Heart left ventricle (tissue), 16 donors: ENCODE measurements around the gene ART3. TPM values are rescaled to one million over a fixed set of nuclear protein-coding genes. Genes with fewer than 3 reads are reported as not detected.

Experiments
- ATAC-seq, 4 donors: fragments of 200-7000 bp; cut with Tn5 transposase; one replicate each; pipeline ENCODE4 v1.9.1; 2020 to 2022; ENCODE audit warnings: moderate library complexity in 4 of 4, mild to moderate bottlenecking in 3 of 4, moderate number of reproducible peaks in 1 of 4
- DNase-seq, 5 donors: peaks; one replicate each; pipeline ENCODE4 v3.0.0-alpha.2; 2020
- H3K27ac ChIP-seq, 12 donors: fragments of 200-600 bp; sonication (generic) in 4 of 12; one replicate each; pipeline versions ENCODE4 v1.5.0 to v1.8.0; 2016 to 2022; ENCODE audit warnings: mild to moderate bottlenecking in 2 of 12
- H3K27me3 ChIP-seq, 9 donors: fragments of 200-600 bp; sonication (generic) in 2 of 9; one replicate each; pipeline versions ENCODE4 v1.5.1 to v1.8.0; 2016 to 2022; ENCODE audit warnings: mild to moderate bottlenecking in 3 of 9
- H3K36me3 ChIP-seq, 9 donors: fragments of 200-600 bp; sonication (generic) in 2 of 9; one replicate each; pipeline versions ENCODE4 v1.5.0 to v1.8.0; 2018 to 2022; ENCODE audit warnings: mild to moderate bottlenecking in 2 of 9
- H3K4me1 ChIP-seq, 12 donors: fragments of 200-600 bp; sonication (generic) in 4 of 12; one replicate each; pipeline versions ENCODE4 v1.5.0 to v1.8.0; 2016 to 2022; ENCODE audit warnings: mild to moderate bottlenecking in 3 of 12
- H3K4me3 ChIP-seq, 12 donors: fragments of 200-600 bp; sonication (generic) in 4 of 12; one replicate each; pipeline versions ENCODE4 v1.5.0 to v1.8.0; 2017 to 2022; ENCODE audit warnings: mild to moderate bottlenecking in 9 of 12, moderate library complexity in 4 of 12
- H3K9me3 ChIP-seq, 12 donors: fragments of 200-600 bp; sonication (generic) in 4 of 12; one replicate each; pipeline versions ENCODE4 v1.5.0 to v1.8.0; 2016 to 2022; ENCODE audit warnings: mild to moderate bottlenecking in 1 of 12
- CTCF ChIP-seq, 12 donors: fragments of 200-600 bp; sonication (generic) in 4 of 12; IDR thresholded peaks; one replicate each; pipeline versions ENCODE4 v1.5.0 to v1.8.0; 2018 to 2022; ENCODE audit warnings: antibody characterized with exemption in 12 of 12, mild to moderate bottlenecking in 5 of 12
- POLR2A ChIP-seq, 2 donors: fragments of 450-650 bp; IDR thresholded peaks; one replicate each; pipeline ENCODE4 v1.6.1; 2017; ENCODE audit warnings: antibody characterized with exemption in 2 of 2, mild to moderate bottlenecking in 2 of 2, moderate library complexity in 2 of 2
- WGBS, 4 donors: extraction: QIAGEN DNeasy Blood & Tissue Kit in 2 of 4; methylation state at CpG; one replicate each; pipeline versions ENCODE4 v1.1.5 to v1.1.7; 2013 to 2018; 5-methylcytosine and 5-hydroxymethylcytosine counted together
- intact Hi-C, 10 donors: fragments of 100-400 bp; cut with DNase I; formaldehyde crosslinking; loops; one replicate each; pipeline versions ENCODE4 v1.11.1 to v1.14.2; 2022
- polyA plus RNA-seq, 2 donors: library from polyadenylated mRNA; stranded (reverse); fragments of 200-250 nt; gene quantifications; one replicate each; pipeline ENCODE4 v1.2.3, GENCODE V29; 2013
- total RNA-seq, 9 donors: library from RNA; depleted of rRNA in 2 of 9; stranded (reverse); fragments of >200 nt in 2 of 9; fragmentation: NEBNext Ultra II Directional in 3 of 9; extraction: Animal tissue kit (Norgen Biotek cat#: 25700) in 3 of 9; gene quantifications; one replicate each; pipeline versions ENCODE4 v1.1.0 to v1.2.4, GENCODE V29; 2016 to 2023
- donor health status: ischemic (EF 13 %, LVEDD 7.1; RV severe dilation, severe dysfunction).
- donor health status: healthy with polysubstance abuse.
- donor health status: DM: no; HTN: yes; CAD: no.
- donor health status: DM: no; HTN: no; CAD: no.
- donor health status: ischemic (EF 25% LVEDD 6.9; RV normal size, moderate dysfunction).
- donor health status: ischemic (EF 25% LVEDD 5.7; RV mildly dilated, moderate dysfunction).
- donor health status: healthy.
- donor health status: DM: yes; HTN: yes; CAD: no.
- donor health status: ischemic (EF 35%, LVEDD 5.7; RV mildly dilated, moderate dysfunction).
- donor health status: nonischemic (EF 11% LVEDD 7.7; RV severe dilation, severe dysfunction).
- donor health status: DM: yes; HTN: yes; CAD: no.
- donor health status: PGD.
- donor health status: ischemic (EF 29% LVEDD 5.4; RV normal size, mild dysfunction).
- donor health status: nonischemic (EF 23%, LVEDD 6.1; RV moderate dilation, normal function).

Gene ART3
- total and polyA plus RNA-seq, 11 donors = 38.8 to 230 (median 73.4) TPM

GRCh38 chr4:76147454-76148141 lies 73.1 kb downstream of the ART3 start:
- DNase-seq (peak in 4 of 5 donors; percentile 42 to 61 (median 46)), ATAC-seq (peak; percentile 16 to 72 (median 63))
- Histone ChIP-seq H3K27ac (peak overlapping the region; percentile 40 to 94 (median 88)), H3K27me3 (no peaks in the 10 kb centered on the region), H3K4me1 (peaks cover 6 to 30% (median 25%) of the 10 kb centered on the region in 12 donors), H3K36me3 (peaks cover 0 to 18% (median 16%) of the 10 kb centered on the region in 9 donors), H3K9me3 (no peaks in the 10 kb centered on the region), H3K4me3 (peak overlapping the region; percentile 65 to 97 (median 93))
- WGBS, 4 donors = 1 to 4% (median 1%) methylated on average over 19 to 31 of the region's 31 CpGs
- intact Hi-C loops = loop anchor here in 5 of 10 donors (1.0 to 10.0 kb wide), 5 partner anchors 65 to 157 kb away; partner anchors contain the start of genes SDAD1 (in 5 of the 5) and SCARB2 (in 1 of the 5)
- TF ChIP-seq POLR2A (IDR thresholded peaks at IDR 0.05) = no peak
- TF ChIP-seq CTCF (IDR thresholded peaks at IDR 0.05) = no peak

GRCh38 chr4:76148142-76148865 lies 73.8 kb downstream of the ART3 start, which contains the start of gene NUP54:
Gene NUP54, minus strand, starts transcription at chr4:76148397. Its CDS starts 23 bp downstream, at chr4:76148374.
- WGBS, 4 donors = 0% methylated on average over 29 to 47 of the region's 47 CpGs
- H3K36me3 ChIP-seq = peaks cover 0 to 11% (median 9%) of the 10 kb centered on the region in 9 donors
- H3K4me3 ChIP-seq = peak within 1 kb of the TSS; percentile 65 to 97 (median 93)
- H3K27me3 ChIP-seq = no peaks in the 10 kb centered on the region
- H3K4me1 ChIP-seq = peaks cover 6 to 30% (median 25%) of the 10 kb centered on the region in 12 donors
- DNase-seq = peak; percentile 93 to 96 (median 95)
- intact Hi-C loops = loop anchor here in 5 of 10 donors (1.0 to 10.0 kb wide), 5 partner anchors 64 to 158 kb away; partner anchors contain the start of genes SDAD1 (in 5 of the 5) and SCARB2 (in 1 of the 5)
- TF ChIP-seq CTCF (IDR thresholded peaks at IDR 0.05) (no peak), POLR2A (IDR thresholded peaks at IDR 0.05) (peak in 1 of 2 donors; percentile 70)
- no peaks in the 10 kb centered on the region for H3K9me3 ChIP-seq
- ATAC-seq = peak; percentile 99 to 100 (median 99)
- peak within 1 kb of the TSS; percentile 40 to 94 (median 88) for H3K27ac ChIP-seq

GRCh38 chr4:76153356-76153755 lies 78.8 kb downstream of the ART3 start:
- H3K36me3 ChIP-seq = peaks cover 0 to 8% (median 4%) of the 10 kb centered on the region in 9 donors
- DNase-seq (no peak), ATAC-seq (no peak)
- no peak overlapping the region for H3K4me3 ChIP-seq
- no peak overlapping the region for H3K27ac ChIP-seq
- 82 to 94% (median 87%) methylated on average over 2 of the region's 2 CpGs for WGBS, 4 donors
- intact Hi-C loops = no loop called here
- peaks cover 0 to 15% (median 10%) of the 10 kb centered on the region in 12 donors for H3K4me1 ChIP-seq
- H3K9me3 ChIP-seq = no peaks in the 10 kb centered on the region
- TF ChIP-seq POLR2A (IDR thresholded peaks at IDR 0.05) (no peak), CTCF (IDR thresholded peaks at IDR 0.05) (no peak)
- H3K27me3 ChIP-seq = no peaks in the 10 kb centered on the region

GRCh38 chr4:76155979-76156378 lies 81.5 kb downstream of the ART3 start:
- H3K4me3 ChIP-seq = no peak overlapping the region
- DNase-seq (no peak), ATAC-seq (no peak)
- no peaks in the 10 kb centered on the region for H3K9me3 ChIP-seq
- H3K4me1 ChIP-seq = peaks cover 0 to 6% (median 0%) of the 10 kb centered on the region in 12 donors
- intact Hi-C loops = no loop called here
- TF ChIP-seq CTCF (IDR thresholded peaks at IDR 0.05) = no peak
- H3K27me3 ChIP-seq = no peaks in the 10 kb centered on the region
- peaks cover 0 to 34% (median 30%) of the 10 kb centered on the region in 9 donors for H3K36me3 ChIP-seq
- H3K27ac ChIP-seq = no peak overlapping the region
- WGBS, 4 donors = 86 to 97% (median 91%) methylated on average over 3 of the region's 3 CpGs
